ENCODE measurements around the gene INTS15. TPM values are rescaled to one million over a fixed set of nuclear protein-coding genes. Genes with fewer than 3 reads are reported as not detected.
A peak's percentile ranks its signal among the peaks of the same experiment; 100 is the strongest.

Gene INTS15
- polyA plus RNA-seq, 1 of the 3 experiments (the other 2 are of a cell fraction), result 39.1 TPM

DNA sequence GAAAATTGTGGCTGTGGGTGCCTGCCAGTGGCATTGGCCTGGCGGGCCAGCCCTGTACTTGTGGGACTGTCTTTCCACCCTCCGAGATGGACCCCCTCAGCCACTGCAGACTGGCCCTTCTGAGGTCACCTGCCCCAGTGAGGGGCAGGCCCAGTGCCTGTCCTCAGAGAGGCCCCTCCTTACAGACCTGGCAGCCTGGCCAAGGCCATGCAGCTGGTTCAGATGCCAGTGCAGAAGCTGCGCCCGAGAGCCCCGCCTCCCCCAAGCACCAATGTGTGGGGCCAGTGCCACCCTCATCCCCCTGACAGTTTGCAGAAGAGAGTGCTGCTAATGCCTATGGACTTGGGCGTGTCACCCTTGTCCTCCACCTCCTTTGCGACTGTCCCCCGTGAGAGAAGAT is 57.3 kb downstream of the INTS15 start (continued):
- TF ChIP-seq, protein P1, sequence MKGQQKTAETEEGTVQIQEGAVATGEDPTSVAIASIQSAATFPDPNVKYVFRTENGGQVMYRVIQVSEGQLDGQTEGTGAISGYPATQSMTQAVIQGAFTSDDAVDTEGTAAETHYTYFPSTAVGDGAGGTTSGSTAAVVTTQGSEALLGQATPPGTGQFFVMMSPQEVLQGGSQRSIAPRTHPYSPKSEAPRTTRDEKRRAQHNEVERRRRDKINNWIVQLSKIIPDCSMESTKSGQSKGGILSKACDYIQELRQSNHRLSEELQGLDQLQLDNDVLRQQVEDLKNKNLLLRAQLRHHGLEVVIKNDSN (IDR thresholded peaks at IDR 0.05; ENCODE audit: borderline replicate concordance, low read depth), result no peak
- TF ChIP-seq MXI1 (IDR thresholded peaks at IDR 0.05; ENCODE audit: low read depth, low read length) (no peak), NFIC (IDR thresholded peaks at IDR 0.05; ENCODE audit: borderline replicate concordance) (no peak)

DNA sequence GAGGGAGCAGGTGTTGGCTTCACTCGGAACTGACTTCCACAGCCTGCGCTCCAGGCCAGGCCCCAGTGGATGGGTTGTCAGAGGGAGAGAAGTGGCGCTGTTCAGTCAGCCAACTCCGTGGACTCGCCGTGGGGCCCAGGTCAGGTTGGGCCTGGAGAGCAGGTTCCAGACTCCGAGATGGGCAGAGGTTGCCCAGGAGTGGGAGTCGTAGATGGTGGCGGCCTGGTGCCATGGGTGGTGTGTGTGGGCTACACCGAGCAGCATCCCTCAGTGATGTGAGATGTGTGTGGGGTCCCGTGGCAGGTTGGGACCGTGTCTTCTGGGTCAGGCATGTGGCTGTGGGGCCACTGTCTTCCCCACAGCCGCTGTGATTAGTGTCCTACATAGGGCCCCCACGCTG is 57.7 kb downstream of the INTS15 start:
- no peak overlapping the region for H3K27ac ChIP-seq (ENCODE audit: low read depth in 2 of 2, low read length in 1 of 2)
- no peak overlapping the region for H3K4me3 ChIP-seq (ENCODE audit: low read depth in 2 of 2, low read length in 1 of 2)
- ChIA-PET CTCF (no interaction called here), POLR2A (no interaction called here)
- H3K4me2 ChIP-seq, result no peak overlapping the region
- WGBS (ENCODE audit: low lambda C conversion rate), result 94% methylated on average over 14 of the region's 14 CpGs
- no peak overlapping the region for H2AFZ ChIP-seq (ENCODE audit: low read depth)
- TF ChIP-seq YY1 (IDR thresholded peaks at IDR 0.05; ENCODE audit: low read depth), result no peak
- no peak for TF ChIP-seq ELF1 (IDR thresholded peaks at IDR 0.05)
- TF ChIP-seq, protein P1 (IDR thresholded peaks at IDR 0.05; ENCODE audit: borderline replicate concordance, low read depth), result no peak
- TF ChIP-seq GABPA (IDR thresholded peaks at IDR 0.05; ENCODE audit: low read depth), result no peak
- TF ChIP-seq FOXM1 (IDR thresholded peaks at IDR 0.05; ENCODE audit: low read depth), result no peak
- TF ChIP-seq, protein P2, sequence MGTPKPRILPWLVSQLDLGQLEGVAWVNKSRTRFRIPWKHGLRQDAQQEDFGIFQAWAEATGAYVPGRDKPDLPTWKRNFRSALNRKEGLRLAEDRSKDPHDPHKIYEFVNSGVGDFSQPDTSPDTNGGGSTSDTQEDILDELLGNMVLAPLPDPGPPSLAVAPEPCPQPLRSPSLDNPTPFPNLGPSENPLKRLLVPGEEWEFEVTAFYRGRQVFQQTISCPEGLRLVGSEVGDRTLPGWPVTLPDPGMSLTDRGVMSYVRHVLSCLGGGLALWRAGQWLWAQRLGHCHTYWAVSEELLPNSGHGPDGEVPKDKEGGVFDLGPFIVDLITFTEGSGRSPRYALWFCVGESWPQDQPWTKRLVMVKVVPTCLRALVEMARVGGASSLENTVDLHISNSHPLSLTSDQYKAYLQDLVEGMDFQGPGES (IDR thresholded peaks at IDR 0.05; ENCODE audit: low read depth, low read length), result no peak
- peaks cover 8% of the 10 kb centered on the region; the same call in 1 of the 2 replicates for H3K79me2 ChIP-seq (ENCODE audit: insufficient read depth)
- H3K9me2 ChIP-seq, result no peaks in the 10 kb centered on the region
- H3F3A ChIP-seq (replicated peaks; ENCODE audit: insufficient read depth), result no peaks in the 10 kb centered on the region
- H4K20me1 ChIP-seq (ENCODE audit: insufficient read depth), result peaks cover 20% of the 10 kb centered on the region; the same call in 1 of the 2 replicates
- no peaks in the 10 kb centered on the region for H3K27me3 ChIP-seq (ENCODE audit: insufficient read depth)
- peaks cover 46 to 89% of the 10 kb centered on the region in 2 experiments for H3K36me3 ChIP-seq (replicated peaks in 1 of 2; ENCODE audit: control insufficient read depth in 1 of 2, insufficient read depth in 2 of 2, low read length in 1 of 2)
- H3K4me1 ChIP-seq (ENCODE audit: control insufficient read depth in 1 of 2, insufficient read depth in 2 of 2, low read depth in 1 of 2, low read length in 1 of 2), result no peaks in the 10 kb centered on the region
- H3K9ac ChIP-seq, result no peak overlapping the region
- DNase-seq, result no peak
- H3K9me3 ChIP-seq, result no peaks in the 10 kb centered on the region

DNA sequence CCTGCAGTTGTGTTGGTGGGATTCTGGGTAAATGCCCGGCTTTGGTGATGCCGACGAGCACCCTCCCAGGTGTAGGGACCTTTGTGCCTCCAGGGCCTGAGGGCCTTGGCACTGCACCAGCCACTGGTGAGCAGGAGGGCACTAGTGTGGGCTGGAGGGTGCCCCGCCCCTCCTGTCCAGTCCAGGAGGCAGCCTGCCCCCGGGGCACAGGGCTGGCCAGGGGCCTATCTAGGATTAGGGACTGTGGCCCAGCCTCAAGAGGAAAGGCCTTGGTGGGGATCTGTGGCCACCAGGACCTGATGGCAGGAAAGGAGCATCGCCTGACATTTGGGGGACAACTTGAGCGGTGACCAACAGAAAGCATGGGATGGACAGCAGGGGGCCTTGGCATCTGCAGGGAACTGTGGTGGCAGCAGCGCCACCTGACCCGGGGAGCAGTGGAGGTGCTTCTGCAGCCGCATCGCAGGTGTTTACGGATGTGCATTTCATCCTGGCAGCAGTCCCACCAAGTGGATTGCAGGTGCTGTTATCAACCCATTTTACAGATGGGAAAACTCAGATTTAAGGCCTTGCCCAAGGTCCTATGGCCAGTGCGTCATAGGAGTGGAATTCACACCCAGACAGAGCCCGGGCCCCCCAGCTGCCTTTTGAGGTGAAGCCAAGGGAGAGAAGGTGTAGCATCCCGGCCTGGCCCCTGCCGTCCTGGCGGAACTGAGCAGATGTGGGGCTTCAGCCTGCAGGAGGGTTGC is 58.4 kb downstream of the INTS15 start:
- no peak overlapping the region for H3K4me3 ChIP-seq (ENCODE audit: low read depth in 2 of 2, low read length in 1 of 2)
- no peaks in the 10 kb centered on the region for H3F3A ChIP-seq (replicated peaks; ENCODE audit: insufficient read depth)
- no peak overlapping the region for H3K9ac ChIP-seq
- no peak overlapping the region for H3K4me2 ChIP-seq
- DNase-seq, result peak; percentile 37
- H3K36me3 ChIP-seq (replicated peaks in 1 of 2; ENCODE audit: control insufficient read depth in 1 of 2, insufficient read depth in 2 of 2, low read length in 1 of 2), result peaks cover 46 to 87% of the 10 kb centered on the region in 2 experiments
- no peaks in the 10 kb centered on the region for H3K9me3 ChIP-seq
- H3K79me2 ChIP-seq (ENCODE audit: insufficient read depth), result peaks cover 8% of the 10 kb centered on the region; the same call in 1 of the 2 replicates
- no peak overlapping the region for H2AFZ ChIP-seq (ENCODE audit: low read depth)
- 95% methylated on average over 17 of the region's 17 CpGs for WGBS (ENCODE audit: low lambda C conversion rate)
- no peak overlapping the region for H3K27ac ChIP-seq (ENCODE audit: low read depth in 2 of 2, low read length in 1 of 2)
- CTCF ChIA-PET, result interaction anchor here (0.7 to 2.8 kb wide), 2 partner anchors 11 to 57 kb away, joined by 3 to 12 read pairs; no protein-coding TSS in a partner anchor
- no peaks in the 10 kb centered on the region for H3K4me1 ChIP-seq (ENCODE audit: control insufficient read depth in 1 of 2, insufficient read depth in 2 of 2, low read depth in 1 of 2, low read length in 1 of 2)
- peaks cover 20% of the 10 kb centered on the region; the same call in 1 of the 2 replicates for H4K20me1 ChIP-seq (ENCODE audit: insufficient read depth)
- POLR2A ChIA-PET, result no interaction called here
- H3K27me3 ChIP-seq (ENCODE audit: insufficient read depth), result no peaks in the 10 kb centered on the region
- no peaks in the 10 kb centered on the region for H3K9me2 ChIP-seq
- no peak for TF ChIP-seq FOSL2 (IDR thresholded peaks at IDR 0.05; ENCODE audit: borderline replicate concordance, low read depth)
